MM.1S (cell line): ENCODE measurements around the gene ARMC9.

Experiments used
- DNase-seq: peaks from one replicate; pipeline ENCODE4 v3.0.0-alpha.2; 2015
- H2AFZ ChIP-seq: fragments of 300-600 bp; sonication (generic); 2 replicates; pipeline ENCODE4 v1.6.0; 2016; ENCODE audit warnings: antibody characterized with exemption, low read length
- H3F3A ChIP-seq: fragments of 300-600 bp; sonication (generic); 2 replicates; pipeline ENCODE4 v1.6.1; 2016; ENCODE audit warnings: mild to moderate bottlenecking, antibody characterized with exemption, low read length, moderate library complexity, mixed read lengths; ENCODE audit not compliant: insufficient read depth
- H3K27ac ChIP-seq: fragments of 300-600 bp; sonication (generic); 2 replicates; pipeline ENCODE4 v1.5.1; 2016; ENCODE audit warnings: mild to moderate bottlenecking, low read length
- H3K27me3 ChIP-seq: fragments of 300-600 bp; sonication (generic); replicated peaks from 2 replicates; pipeline ENCODE4 v1.6.0; 2016; ENCODE audit warnings: low read length; ENCODE audit not compliant: insufficient read depth
- H3K36me3 ChIP-seq: fragments of 300-600 bp; sonication (generic); replicated peaks from 2 replicates; pipeline ENCODE4 v1.6.1; 2016; ENCODE audit warnings: mild to moderate bottlenecking, low read length, mixed read lengths; ENCODE audit not compliant: insufficient read depth
- H3K4me1 ChIP-seq: fragments of 300-600 bp; sonication (generic); 2 replicates; pipeline ENCODE4 v1.6.1; 2016; ENCODE audit warnings: low read length, mixed read lengths
- H3K4me2 ChIP-seq: fragments of 300-600 bp; sonication (generic); 2 replicates; pipeline ENCODE4 v1.6.0; 2016; ENCODE audit warnings: low read depth, low read length
- H3K4me3 ChIP-seq: fragments of 300-600 bp; sonication (generic); 2 replicates; pipeline ENCODE4 v1.5.1; 2016; ENCODE audit warnings: low read length, mixed read lengths
- H3K79me2 ChIP-seq: fragments of 300-600 bp; sonication (generic); 2 replicates; pipeline ENCODE4 v1.6.1; 2016; ENCODE audit warnings: mixed run types, low read length, mixed read lengths
- H3K9ac ChIP-seq: fragments of 300-600 bp; sonication (generic); 2 replicates; pipeline ENCODE4 v1.6.1; 2016; ENCODE audit warnings: low read length, mixed read lengths
- H3K9me2 ChIP-seq: fragments of 300-600 bp; sonication (generic); replicated peaks from 2 replicates; pipeline ENCODE4 v1.6.1; 2016; ENCODE audit warnings: mild to moderate bottlenecking, low read length, mixed read lengths; ENCODE audit not compliant: insufficient read depth
- H3K9me3 ChIP-seq: fragments of 300-600 bp; sonication (generic); replicated peaks from 2 replicates; pipeline ENCODE4 v1.6.1; 2016; ENCODE audit warnings: mild to moderate bottlenecking, low read length, mixed read lengths; ENCODE audit not compliant: insufficient read depth
- H4K20me1 ChIP-seq: fragments of 300-600 bp; sonication (generic); 2 replicates; pipeline ENCODE4 v1.6.1; 2016; ENCODE audit warnings: mild to moderate bottlenecking, low read length, moderate library complexity, mixed read lengths; ENCODE audit not compliant: insufficient read depth
- CTCF ChIP-seq: fragments of 300-600 bp; sonication (generic); IDR thresholded peaks from 2 replicates; pipeline ENCODE4 v1.5.1; 2016; ENCODE audit warnings: antibody characterized with exemption, low read length, mixed read lengths
- EZH2 ChIP-seq: fragments of 300-600 bp; sonication (generic); optimal IDR thresholded peaks from 2 replicates; pipeline ENCODE3; 2017; ENCODE audit warnings: low read depth, mild to moderate bottlenecking, antibody characterized with exemption, low read length, mixed read lengths
- EZH2phosphoT487 ChIP-seq: fragments of 300-600 bp; sonication (generic); IDR thresholded peaks from 2 replicates; pipeline ENCODE4 v1.6.1; 2018; ENCODE audit warnings: antibody characterized with exemption, low read length

ARMC9 gene

DNA sequence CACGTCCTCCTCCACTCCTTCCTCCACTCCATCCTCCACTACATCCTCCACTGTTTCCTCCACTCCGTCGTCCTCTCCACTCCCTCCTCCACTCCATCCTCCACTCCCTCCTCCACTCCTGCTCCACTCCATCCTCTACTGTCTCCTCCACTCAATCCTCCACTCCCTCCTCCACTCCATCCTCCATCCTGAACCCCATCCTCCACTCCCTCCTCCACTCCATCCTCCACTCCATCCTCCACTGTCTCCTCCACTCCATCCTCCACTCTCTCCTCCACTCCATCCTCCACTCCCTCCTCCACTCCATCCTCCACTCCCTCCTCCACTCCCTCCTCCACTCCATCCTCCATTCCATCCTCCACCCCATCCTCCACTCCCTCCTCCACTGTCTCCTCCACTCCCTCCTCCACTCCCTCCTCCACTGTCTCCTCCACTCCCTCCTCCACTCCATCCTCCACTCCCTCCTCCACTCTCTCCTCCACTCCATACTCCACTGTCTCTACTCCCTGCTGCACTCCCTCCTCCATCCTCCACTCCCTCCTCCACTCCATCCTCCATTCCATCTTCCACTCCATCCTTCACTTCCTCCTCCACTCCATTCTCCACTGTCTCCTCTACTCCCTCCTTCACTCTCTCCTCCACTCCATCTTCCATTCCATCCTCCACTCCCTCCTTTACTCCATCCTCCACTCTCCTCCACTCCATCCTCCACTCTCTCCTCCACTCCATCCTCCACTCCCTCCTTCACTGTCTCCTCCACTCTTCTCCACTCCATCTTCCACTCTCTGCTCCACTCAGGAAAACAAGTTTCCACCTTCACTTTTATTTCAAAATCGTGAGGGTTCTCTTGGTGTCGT, 182.8 kb downstream of the ARMC9 start:
- no peaks in the 10 kb centered on the region for H3K9me2 ChIP-seq
- H3K4me3 ChIP-seq: no peak overlapping the region
- no peaks in the 10 kb centered on the region for H3K27me3 ChIP-seq
- DNase-seq: no peak
- H3K79me2 ChIP-seq: no peaks in the 10 kb centered on the region
- no peak overlapping the region for H2AFZ ChIP-seq
- no peaks in the 10 kb centered on the region for H3K36me3 ChIP-seq
- no peaks in the 10 kb centered on the region for H3F3A ChIP-seq
- no peak overlapping the region for H3K9ac ChIP-seq
- H3K4me2 ChIP-seq: no peak overlapping the region
- no peaks in the 10 kb centered on the region for H4K20me1 ChIP-seq
- no peak overlapping the region for H3K27ac ChIP-seq
- H3K9me3 ChIP-seq: no peaks in the 10 kb centered on the region
- TF ChIP-seq EZH2phosphoT487 (no peak), EZH2 (no peak), CTCF (no peak)
- H3K4me1 ChIP-seq: no peaks in the 10 kb centered on the region

DNA sequence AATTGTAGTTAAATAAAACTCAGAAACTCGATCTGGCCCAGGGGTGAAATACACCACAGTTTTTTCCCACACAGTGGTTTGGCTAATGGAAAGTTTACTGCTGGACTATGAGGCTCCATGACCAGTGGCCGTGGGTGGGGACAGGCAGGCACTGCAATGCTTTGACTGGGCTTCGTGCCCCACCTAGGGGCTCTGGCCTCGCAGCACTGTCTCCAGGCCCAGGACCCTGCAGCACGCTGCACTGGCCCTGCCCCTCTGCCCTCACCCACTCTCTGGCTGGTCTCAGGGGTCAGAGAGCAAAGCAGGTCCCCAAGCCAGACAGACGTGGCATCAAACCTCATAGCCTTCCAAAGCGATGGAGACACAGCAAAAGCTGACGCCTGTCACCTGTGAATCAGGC, 183.7 kb downstream of the ARMC9 start:
- H2AFZ ChIP-seq: no peak overlapping the region
- no peak overlapping the region for H3K4me2 ChIP-seq
- no peaks in the 10 kb centered on the region for H3K9me3 ChIP-seq
- H4K20me1 ChIP-seq: no peaks in the 10 kb centered on the region
- no peaks in the 10 kb centered on the region for H3K79me2 ChIP-seq
- no peak for DNase-seq
- H3K27ac ChIP-seq: no peak overlapping the region
- no peaks in the 10 kb centered on the region for H3K36me3 ChIP-seq
- no peaks in the 10 kb centered on the region for H3K9me2 ChIP-seq
- no peak for TF ChIP-seq EZH2
- no peak for TF ChIP-seq CTCF
- no peak for TF ChIP-seq EZH2phosphoT487
- no peak overlapping the region for H3K9ac ChIP-seq
- no peaks in the 10 kb centered on the region for H3K27me3 ChIP-seq
- H3F3A ChIP-seq: no peaks in the 10 kb centered on the region
- H3K4me1 ChIP-seq: no peaks in the 10 kb centered on the region
- H3K4me3 ChIP-seq: no peak overlapping the region

DNA sequence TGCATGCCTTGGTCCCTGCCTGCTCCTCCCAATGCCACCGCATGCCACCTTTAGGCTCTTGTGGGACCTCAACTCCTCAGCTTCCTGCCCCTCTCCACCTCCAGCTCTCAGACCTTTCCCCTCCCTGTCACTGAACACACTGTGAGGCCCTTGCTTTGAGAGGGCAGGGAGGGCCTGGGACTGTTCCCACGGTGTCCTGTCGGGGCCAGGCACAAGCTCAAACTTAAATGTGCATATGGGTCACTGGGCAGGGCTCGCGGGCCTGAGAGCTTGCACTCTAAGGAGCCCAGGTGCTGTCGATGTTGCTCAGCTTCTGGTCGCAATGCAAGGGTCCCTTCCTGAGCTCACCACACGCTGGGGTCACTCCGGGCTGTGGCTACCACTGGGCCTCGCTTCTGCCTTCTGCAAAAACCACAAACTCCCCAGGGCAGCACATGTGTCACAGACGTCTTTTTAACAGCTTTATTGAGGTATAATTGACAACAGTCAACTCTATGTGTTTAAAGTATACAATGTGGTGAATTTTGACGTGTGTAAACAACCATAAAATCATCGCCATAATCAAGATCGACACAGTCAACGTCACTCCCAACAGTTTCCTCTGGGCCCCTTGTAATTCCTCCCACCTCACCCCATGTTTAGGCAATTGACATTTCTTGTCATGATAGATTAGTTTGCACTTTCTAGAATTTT, 185.1 kb downstream of the ARMC9 start:
- Histone ChIP-seq H3K9me2 (no peaks in the 10 kb centered on the region), H3K9me3 (no peaks in the 10 kb centered on the region)

More for the DNA sequence above, 185.1 kb downstream of the ARMC9 start:
- H3K36me3 ChIP-seq: no peaks in the 10 kb centered on the region
- H3K4me3 ChIP-seq: no peak overlapping the region
- DNase-seq: no peak
- no peaks in the 10 kb centered on the region for H3K27me3 ChIP-seq
- H2AFZ ChIP-seq: no peak overlapping the region
- no peaks in the 10 kb centered on the region for H3F3A ChIP-seq
- no peaks in the 10 kb centered on the region for H3K79me2 ChIP-seq
- no peak overlapping the region for H3K9ac ChIP-seq
- H4K20me1 ChIP-seq: no peaks in the 10 kb centered on the region
- H3K4me2 ChIP-seq: no peak overlapping the region
- no peaks in the 10 kb centered on the region for H3K4me1 ChIP-seq
- TF ChIP-seq CTCF: no peak
- TF ChIP-seq EZH2phosphoT487: no peak
- no peak for TF ChIP-seq EZH2
- H3K27ac ChIP-seq: no peak overlapping the region
